ENCODE data around the gene LPP. TPM values are rescaled to one million over a fixed set of nuclear protein-coding genes. Genes with fewer than 3 reads are reported as not detected.

LPP gene
- total and polyA plus RNA-seq, 8 donors: 8.0 to 885 (median 305) TPM

DNA sequence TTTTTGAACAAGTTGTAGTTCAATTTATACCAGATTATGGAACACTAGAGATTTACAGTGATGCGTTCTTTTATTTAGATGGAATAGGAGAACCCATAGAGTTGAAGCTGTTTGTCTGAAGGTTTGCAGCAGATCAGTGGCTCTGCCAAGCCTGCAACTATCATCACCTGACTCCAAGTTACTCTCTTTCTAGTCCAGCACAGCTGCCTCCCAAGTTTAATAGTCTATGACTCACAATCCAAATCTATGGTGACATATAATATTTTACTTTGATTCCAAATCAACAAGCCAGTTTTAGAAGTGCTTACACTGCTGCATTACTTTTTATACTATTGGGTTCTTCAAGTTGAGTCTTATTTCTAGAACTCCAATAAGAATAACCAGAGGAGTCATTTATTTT lies 400.4 kb downstream of the LPP start:
- no peak overlapping the region for H3K4me3 ChIP-seq
- WGBS, 5 donors: 79 to 97% (median 95%) methylated on average over 1 of the region's 1 CpG
- H3K27me3 ChIP-seq: no peaks in the 10 kb centered on the region
- H3K36me3 ChIP-seq: no peaks in the 10 kb centered on the region
- no peak for TF ChIP-seq POLR2AphosphoS5 (IDR thresholded peaks at IDR 0.05)
- TF ChIP-seq CTCF (IDR thresholded peaks at IDR 0.05): no peak
- TF ChIP-seq EP300 (IDR thresholded peaks at IDR 0.05): no peak
- TF ChIP-seq POLR2A (IDR thresholded peaks at IDR 0.05): no peak
- H3K27ac ChIP-seq: no peak overlapping the region
- intact Hi-C loops (cut with DNase I; ENCODE audit: low total_unique reads): no loop called here
- DNase-seq: no peak
- peaks cover 0 to 45% (median 23%) of the 10 kb centered on the region in 4 donors for H3K4me1 ChIP-seq
- no peaks in the 10 kb centered on the region for H3K9me3 ChIP-seq

DNA sequence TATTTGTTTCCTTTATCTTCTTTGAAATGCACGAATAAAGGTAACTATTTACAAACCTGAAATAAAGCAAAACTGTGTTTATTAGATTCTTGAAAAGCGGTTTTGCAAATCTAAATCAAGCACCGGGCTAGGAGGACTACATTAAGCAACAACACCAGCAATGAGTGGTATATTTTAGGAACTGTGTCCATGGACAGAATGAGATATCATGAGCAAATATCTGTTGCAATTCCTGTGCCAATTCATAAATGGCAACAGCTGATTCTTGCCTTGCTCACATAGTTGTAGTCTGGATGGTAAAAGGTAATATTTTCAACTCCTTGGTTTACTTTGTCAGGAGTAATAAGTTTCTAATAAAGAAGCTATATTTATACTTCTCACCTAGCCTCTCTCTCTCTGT lies 403.3 kb downstream of the LPP start:
- WGBS, 5 donors: 56 to 73% (median 59%) methylated on average over 3 of the region's 3 CpGs
- no peaks in the 10 kb centered on the region for H3K36me3 ChIP-seq
- peaks cover 0 to 47% (median 22%) of the 10 kb centered on the region in 4 donors for H3K4me1 ChIP-seq
- no peak for DNase-seq
- no peak overlapping the region for H3K4me3 ChIP-seq
- no peak overlapping the region for H3K27ac ChIP-seq
- H3K9me3 ChIP-seq: no peaks in the 10 kb centered on the region
- no peaks in the 10 kb centered on the region for H3K27me3 ChIP-seq
- no peak for TF ChIP-seq POLR2AphosphoS5 (IDR thresholded peaks at IDR 0.05)
- TF ChIP-seq POLR2A (IDR thresholded peaks at IDR 0.05): no peak
- no peak for TF ChIP-seq CTCF (IDR thresholded peaks at IDR 0.05)
- no peak for TF ChIP-seq EP300 (IDR thresholded peaks at IDR 0.05)
- intact Hi-C loops (cut with DNase I; ENCODE audit: low total_unique reads): no loop called here

DNA sequence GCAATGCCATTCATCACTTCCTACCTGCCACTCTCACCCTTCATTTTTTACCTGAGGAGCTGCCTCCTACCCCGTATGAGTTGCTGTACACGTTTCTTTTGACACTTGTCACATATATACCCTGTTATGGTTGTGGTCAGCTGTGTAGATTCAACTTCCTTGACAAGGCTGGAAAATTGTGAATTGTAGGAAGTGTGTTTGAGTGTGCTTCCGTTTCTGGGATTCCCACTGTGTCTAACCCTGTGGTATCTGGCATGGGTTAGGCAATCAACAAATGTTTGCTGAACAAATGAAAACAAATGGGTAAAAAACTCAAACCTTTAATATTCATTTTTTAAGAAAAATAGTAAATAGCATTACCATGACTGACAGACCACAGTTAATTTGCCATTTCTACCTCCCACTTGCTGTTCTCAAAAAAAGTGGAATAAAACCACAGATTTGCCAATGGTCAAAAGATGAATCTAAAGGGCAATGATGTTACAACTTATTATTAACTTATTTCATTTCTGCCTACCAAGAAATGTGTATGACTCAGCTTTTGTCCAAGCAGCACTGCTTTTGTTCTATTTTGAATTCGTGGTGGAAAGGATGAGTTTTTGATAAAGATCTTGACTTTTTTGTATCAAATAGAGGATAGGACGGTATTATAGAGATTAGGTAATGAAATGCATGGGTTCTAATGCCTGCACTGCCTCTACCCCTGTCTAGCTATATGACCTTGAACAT lies 404.6 kb downstream of the LPP start:
- WGBS, 5 donors: 62 to 82% (median 76%) methylated on average over 5 of the region's 5 CpGs
- TF ChIP-seq POLR2AphosphoS5 (IDR thresholded peaks at IDR 0.05): no peak
- TF ChIP-seq CTCF (IDR thresholded peaks at IDR 0.05): no peak
- no peak for TF ChIP-seq EP300 (IDR thresholded peaks at IDR 0.05)
- TF ChIP-seq POLR2A (IDR thresholded peaks at IDR 0.05): no peak
- intact Hi-C loops (cut with DNase I; ENCODE audit: low total_unique reads): no loop called here
- DNase-seq: no peak
- Histone ChIP-seq H3K36me3 (no peaks in the 10 kb centered on the region), H3K27me3 (no peaks in the 10 kb centered on the region), H3K4me1 (peaks cover 0 to 43% (median 17%) of the 10 kb centered on the region in 4 donors), H3K9me3 (no peaks in the 10 kb centered on the region), H3K4me3 (no peak overlapping the region), H3K27ac (no peak overlapping the region)

DNA sequence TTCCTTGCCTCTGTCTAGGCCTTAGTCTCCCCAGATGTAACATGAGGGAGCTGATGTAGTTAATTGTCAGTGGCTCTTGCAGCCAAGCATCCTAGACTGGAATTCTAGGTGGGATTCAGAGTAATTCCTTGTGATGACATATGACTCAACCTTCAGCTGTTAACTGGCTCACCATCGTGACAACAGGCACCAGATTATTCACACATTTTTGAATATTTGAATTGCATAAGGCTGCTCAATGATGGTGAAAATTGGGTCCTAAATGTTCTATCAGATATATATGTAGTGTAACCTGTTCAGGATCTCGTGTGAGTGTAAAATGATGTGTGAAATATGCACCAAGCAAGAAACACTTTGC lies 405.1 kb downstream of the LPP start:
- Histone ChIP-seq H3K36me3 (no peaks in the 10 kb centered on the region), H3K4me3 (no peak overlapping the region), H3K27me3 (no peaks in the 10 kb centered on the region), H3K4me1 (peaks cover 0 to 39% (median 14%) of the 10 kb centered on the region in 4 donors), H3K27ac (no peak overlapping the region), H3K9me3 (no peaks in the 10 kb centered on the region)
- intact Hi-C loops (cut with DNase I; ENCODE audit: low total_unique reads): no loop called here
- DNase-seq: no peak
- no peak for TF ChIP-seq EP300 (IDR thresholded peaks at IDR 0.05)
- TF ChIP-seq POLR2AphosphoS5 (IDR thresholded peaks at IDR 0.05): no peak
- no peak for TF ChIP-seq POLR2A (IDR thresholded peaks at IDR 0.05)
- TF ChIP-seq CTCF (IDR thresholded peaks at IDR 0.05): no peak
- WGBS, 5 donors: 85 to 92% (median 87%) methylated on average over 2 of the region's 2 CpGs

Measured in stomach (tissue), 9 donors.